CD4-positive, alpha-beta T cell treated with Interleukin-6 at 100 ng/mL for 8 hours (primary cell): Measurements from ENCODE around the gene BFSP1.

Source experiments
- DNase-seq: peaks from one replicate; pipeline ENCODE4 v3.0.0-alpha.2; 2020; ENCODE audit warnings: mixed read lengths, low spot score

The BFSP1 gene

GRCh38 chr20:17557675-17558006, 26.5 kb upstream of the BFSP1 start:
- DNase-seq, result no peak

- no peak for DNase-seq
These were observed 25.9 kb upstream of the BFSP1 start for GRCh38 chr20:17556837-17557674.

GRCh38 chr20:17555106-17555505, 23.9 kb upstream of the BFSP1 start:
- DNase-seq, result no peak

GRCh38 chr20:17549131-17549530, 18.0 kb upstream of the BFSP1 start:
- no peak for DNase-seq

GRCh38 chr20:17545127-17545526, 13.9 kb upstream of the BFSP1 start:
- DNase-seq, result no peak

- no peak for DNase-seq
These were observed 12.5 kb upstream of the BFSP1 start for GRCh38 chr20:17543531-17544131.

- DNase-seq, result no peak
These were observed 11.8 kb upstream of the BFSP1 start for GRCh38 chr20:17542993-17543412.

- DNase-seq, result no peak
These were observed 11.3 kb upstream of the BFSP1 start for GRCh38 chr20:17542481-17542880.

- DNase-seq, result no peak
These were observed 10.8 kb upstream of the BFSP1 start for GRCh38 chr20:17541996-17542395.

- DNase-seq, result no peak
These were observed 10.4 kb upstream of the BFSP1 start for GRCh38 chr20:17541596-17541995.

- DNase-seq, result no peak
These were observed 7.5 kb upstream of the BFSP1 start for GRCh38 chr20:17538517-17539170.

GRCh38 chr20:17537959-17538358, 6.8 kb upstream of the BFSP1 start:
- DNase-seq, result no peak

- peak; percentile 69 for DNase-seq
These were observed 5.8 kb upstream of the BFSP1 start for GRCh38 chr20:17536944-17537444.

- no peak for DNase-seq
These were observed 2.9 kb upstream of the BFSP1 start for GRCh38 chr20:17534077-17534476.

GRCh38 chr20:17533396-17533795, 2.2 kb upstream of the BFSP1 start:
- DNase-seq, result no peak

- DNase-seq, result no peak
These were observed 466 bp upstream of the BFSP1 start for GRCh38 chr20:17531665-17532025.

- DNase-seq, result no peak
These were observed 1.0 kb downstream of the BFSP1 start for GRCh38 chr20:17530153-17530552.

GRCh38 chr20:17529586-17529985, 1.6 kb downstream of the BFSP1 start:
- no peak for DNase-seq

GRCh38 chr20:17525650-17526049, 5.5 kb downstream of the BFSP1 start:
- DNase-seq, result peak; percentile 12

- no peak for DNase-seq
These were observed 6.0 kb downstream of the BFSP1 start for GRCh38 chr20:17525132-17525531.

GRCh38 chr20:17524560-17524959, 6.6 kb downstream of the BFSP1 start:
- DNase-seq, result no peak

GRCh38 chr20:17523326-17523725, 7.9 kb downstream of the BFSP1 start:
- DNase-seq, result no peak

- no peak for DNase-seq
These were observed 8.7 kb downstream of the BFSP1 start for GRCh38 chr20:17522528-17522927.
